HCT116 (cell line): ENCODE results near the gene CD164L2. TPM values are rescaled to one million over a fixed set of nuclear protein-coding genes. Genes with fewer than 3 reads are reported as not detected.

Experiments
- ATAC-seq: fragments of 200-7000 bp; cut with Tn5 transposase; 2 replicates; pipeline ENCODE4 v1.9.1; 2020; ENCODE audit warnings: mild to moderate bottlenecking, moderate library complexity
- BruUV-seq: library from RNA; stranded (reverse); fragments of 400-500 nt; replicated peaks from 2 replicates; lab custom pipeline; 2021; lab: Mats Ljungman, UMichigan
- CTCF ChIA-PET: fragments of 300-600 bp; sonication (Branson Sonifier 250); formaldehyde crosslinking; loops from one replicate; lab custom pipeline; 2021; ENCODE audit warnings: antibody characterized with exemption; lab: Charles Lee
- POLR2A ChIA-PET: fragments of 300-600, 350-600 bp; sonication (Branson Sonifier 250); formaldehyde crosslinking; loops from one replicate; lab custom pipeline; 2021; ENCODE audit warnings: antibody characterized with exemption; lab: Charles Lee
- RAD21 ChIA-PET, 2 experiments: fragments of 300-600 bp; sonication (Branson Sonifier 250); formaldehyde crosslinking; loops; one replicate each; lab custom pipeline; 2023; ENCODE audit warnings: low total read pairs in 2 of 2; ENCODE audit not compliant: uncharacterized antibody in 2 of 2, unreplicated experiment in 2 of 2, low non-redundant PET in 1 of 2; lab: Charles Lee
- DNase-seq: peaks from one replicate; pipeline ENCODE4 v3.0.0-alpha.2; 2010; ENCODE audit warnings: low read depth, low spot score
- H2AFZ ChIP-seq: fragments of 200-600 bp; shearing (Covaris generic), sonication (generic); 2 replicates; pipeline ENCODE4 v1.6.1; 2017; ENCODE audit warnings: low read depth, mixed run types, mixed read lengths, antibody characterized with exemption, low read length; ENCODE audit not compliant: poor library complexity, severe bottlenecking
- H3K27ac ChIP-seq: 2 replicates; pipeline ENCODE4 v1.5.1; 2012; ENCODE audit warnings: low read depth, low read length
- H3K27me3 ChIP-seq: fragments of 200-600 bp; sonication (generic); 2 replicates; pipeline ENCODE4 v1.6.1; 2016; ENCODE audit warnings: mixed run types, low read length, mixed read lengths; ENCODE audit not compliant: insufficient read depth
- H3K36me3 ChIP-seq, 2 experiments: fragments of 200-500 bp in 1 of 2; fragments of 200-600 bp in 1 of 2; sonication (Bioruptor generic) in 1 of 2; sonication (generic) in 1 of 2; 2 replicates each; pipeline versions ENCODE4 v1.5.1 to v1.6.1; 2014 to 2016; ENCODE audit warnings: low read length in 2 of 2, inconsistent platforms in 1 of 2, mixed read lengths in 1 of 2, mixed run types in 1 of 2; ENCODE audit not compliant: insufficient read depth in 2 of 2, control insufficient read depth in 1 of 2
- H3K4me1 ChIP-seq, 2 experiments: fragments of 200-600 bp in 1 of 2; sonication (generic) in 1 of 2; 2 replicates each; pipeline versions ENCODE4 v1.5.1 to v1.6.1; 2012 to 2017; ENCODE audit warnings: low read length in 2 of 2, inconsistent platforms in 1 of 2, mild to moderate bottlenecking in 1 of 2, mixed read lengths in 1 of 2, mixed run types in 1 of 2, moderate library complexity in 1 of 2; ENCODE audit not compliant: insufficient read depth in 2 of 2, control insufficient read depth in 1 of 2
- H3K4me2 ChIP-seq: fragments of 200-600 bp; sonication (generic); 2 replicates; pipeline ENCODE4 v1.6.1; 2017; ENCODE audit warnings: mixed run types, low read length, mixed read lengths
- H3K4me3 ChIP-seq, 2 experiments: fragments of 200-600 bp in 1 of 2; sonication (generic) in 1 of 2; replicated peaks in 1 of 2; 2 replicates each; pipeline ENCODE4 v1.5.1; 2011 to 2016; ENCODE audit warnings: low read length in 2 of 2, control low read depth in 1 of 2, low read depth in 1 of 2, mild to moderate bottlenecking in 1 of 2, mixed read lengths in 1 of 2, mixed run types in 1 of 2
- H3K79me2 ChIP-seq: fragments of 200-600 bp; sonication (generic); 2 replicates; pipeline ENCODE4 v1.6.1; 2017; ENCODE audit warnings: mild to moderate bottlenecking, mixed run types, low read length, moderate library complexity, mixed read lengths; ENCODE audit not compliant: insufficient read depth
- H3K9ac ChIP-seq: fragments of 200-600 bp; sonication (generic); 2 replicates; pipeline ENCODE4 v1.6.1; 2016; ENCODE audit warnings: low read length, mixed read lengths
- H3K9me2 ChIP-seq: fragments of 200-600 bp; sonication (generic), shearing (Covaris generic); 2 replicates; pipeline ENCODE4 v1.6.1; 2017; ENCODE audit warnings: mixed run types, mild to moderate bottlenecking, moderate library complexity; ENCODE audit not compliant: insufficient read depth
- H3K9me3 ChIP-seq, 2 experiments: fragments of 200-500 bp in 1 of 2; fragments of 200-600 bp in 1 of 2; sonication (Bioruptor generic) in 1 of 2; sonication (generic) in 1 of 2; 2 replicates each; pipeline ENCODE4 v1.6.1; 2014 to 2017; ENCODE audit warnings: low read length in 2 of 2, mixed read lengths in 2 of 2, inconsistent platforms in 1 of 2, low read depth in 1 of 2, mild to moderate bottlenecking in 1 of 2, mixed run types in 1 of 2, moderate library complexity in 1 of 2; ENCODE audit not compliant: control insufficient read depth in 1 of 2, insufficient read depth in 1 of 2
- H4K20me1 ChIP-seq: fragments of 200-600 bp; sonication (generic), shearing (Covaris generic); 2 replicates; pipeline ENCODE4 v1.6.1; 2017; ENCODE audit warnings: mixed run types, mild to moderate bottlenecking, moderate library complexity; ENCODE audit not compliant: insufficient read depth
- ATF3 ChIP-seq: IDR thresholded peaks from 2 replicates; pipeline ENCODE4 v1.6.1; 2012
- CTCF ChIP-seq, 3 experiments: fragments of 200-600 bp in 1 of 3; sonication (generic) in 1 of 3; IDR thresholded peaks in 2 of 3; conservative IDR thresholded peaks in 1 of 3; 2 replicates each; pipeline ENCODE4 v1.5.1; 2012 to 2017; ENCODE audit warnings: low read depth in 2 of 3, low read length in 2 of 3, antibody characterized with exemption in 1 of 3, borderline replicate concordance in 1 of 3, control low read depth in 1 of 3, mild to moderate bottlenecking in 1 of 3, mixed read lengths in 1 of 3, mixed run types in 1 of 3, moderate library complexity in 1 of 3; ENCODE audit not compliant: insufficient read depth in 1 of 3
- ELF1 ChIP-seq: IDR thresholded peaks from 2 replicates; pipeline ENCODE4 v1.6.1; 2012; ENCODE audit warnings: low read depth, borderline replicate concordance
- EZH2 ChIP-seq: fragments of 200-600 bp; sonication (generic); IDR thresholded peaks from 2 replicates; pipeline ENCODE4 v1.6.1; 2017; ENCODE audit warnings: antibody characterized with exemption, mixed run types
- FOSL1 ChIP-seq: IDR thresholded peaks from 2 replicates; pipeline ENCODE4 v1.6.1; 2012; ENCODE audit warnings: low read depth
- POLR2AphosphoS5 ChIP-seq: IDR thresholded peaks from 2 replicates; pipeline ENCODE4 v1.6.1; 2011; ENCODE audit warnings: mild to moderate bottlenecking, low read depth, low read length, moderate library complexity
- SIN3A ChIP-seq: IDR thresholded peaks from 2 replicates; pipeline ENCODE4 v1.6.1; 2012; ENCODE audit warnings: low read depth
- SRF ChIP-seq: IDR thresholded peaks from 2 replicates; pipeline ENCODE4 v1.6.1; 2012; ENCODE audit warnings: low read depth
- ZFX ChIP-seq: fragments of 450-650 bp; IDR thresholded peaks from 2 replicates; pipeline ENCODE4 v1.6.1; 2017
- ZNF274 ChIP-seq: fragments of 200-500 bp; sonication (Bioruptor generic); IDR thresholded peaks from 2 replicates; pipeline ENCODE4 v1.6.1; 2014; ENCODE audit warnings: mild to moderate bottlenecking, low read depth, low read length, inconsistent platforms
- intact Hi-C: fragments of 100-400 bp; cut with micrococcal nuclease; formaldehyde crosslinking; loops from 2 replicates; pipeline ENCODE4 v1.10.0; 2022
- total RNA-seq: library from RNA; stranded (reverse); gene quantifications from one replicate; pipeline ENCODE4 v1.2.1, GENCODE V29; 2021; ENCODE audit not compliant: unreplicated experiment

CD164L2 gene
- total RNA-seq, 1 experiment from 2014 or later, result 11.6 TPM

DNA sequence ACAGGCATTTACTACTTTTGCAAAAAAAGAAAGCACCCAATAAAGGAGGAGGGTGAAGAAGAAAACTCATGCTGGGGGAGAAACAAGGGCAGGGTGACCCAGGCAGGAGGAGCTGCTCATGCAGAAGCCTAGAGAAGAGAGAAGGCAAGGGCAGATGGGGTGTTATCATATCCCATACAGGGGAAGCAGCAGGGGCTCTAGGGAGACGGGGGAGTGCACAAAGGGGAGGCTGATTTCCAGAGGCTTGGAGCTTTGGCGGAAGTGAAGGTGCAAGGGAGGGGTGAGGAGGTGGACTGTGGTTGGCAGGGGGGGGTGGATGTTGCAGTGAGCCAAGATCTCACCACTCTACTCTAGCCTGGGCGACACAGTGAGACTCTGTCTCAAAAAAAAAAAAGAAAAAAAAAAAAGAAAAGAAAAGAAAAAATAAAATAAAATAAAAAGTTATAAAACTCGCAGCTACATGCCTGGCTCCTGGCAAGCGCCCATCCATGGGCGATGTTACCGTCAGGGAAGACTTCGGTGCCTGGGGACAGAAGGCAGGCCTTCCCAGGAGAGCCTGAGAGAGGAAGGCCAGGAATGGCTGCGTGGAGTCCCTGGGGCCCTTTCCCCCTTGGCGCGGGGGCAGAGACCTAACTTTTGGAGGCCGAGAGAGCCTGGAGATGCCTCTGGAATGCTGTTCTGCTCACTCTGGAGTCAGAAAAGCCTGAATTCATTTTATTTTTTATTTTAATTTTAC is 5.2 kb downstream of the CD164L2 start:
- Histone ChIP-seq H3K9me2 (no peaks in the 10 kb centered on the region), H3K4me3 (no peak overlapping the region), H3K79me2 (no peaks in the 10 kb centered on the region), H3K9me3 (no peaks in the 10 kb centered on the region), H3K9ac (no peak overlapping the region), H2AFZ (no peak overlapping the region), H4K20me1 (no peaks in the 10 kb centered on the region), H3K27me3 (no peaks in the 10 kb centered on the region), H3K27ac (no peak overlapping the region), H3K4me1 (peaks cover 11 to 43% of the 10 kb centered on the region in 2 experiments), H3K36me3 (no peaks in the 10 kb centered on the region), H3K4me2 (no peak overlapping the region)
- CTCF ChIA-PET, result interaction anchor here (1.5 kb wide), 1 partner anchor 9 kb away, joined by 4 read pairs; no protein-coding TSS in a partner anchor
- TF ChIP-seq ZFX, result no peak
- no peak for TF ChIP-seq CTCF (IDR thresholded peaks at IDR 0.05 in 2 of 3, conservative IDR thresholded peaks at IDR 0.05 in 1 of 3; ENCODE audit: borderline replicate concordance in 1 of 3, insufficient read depth in 1 of 3, low read depth in 2 of 3, low read length in 2 of 3)
- no peak for TF ChIP-seq SIN3A
- TF ChIP-seq ELF1, result no peak
- TF ChIP-seq ATF3, result no peak
- TF ChIP-seq POLR2AphosphoS5, result no peak
- TF ChIP-seq ZNF274, result no peak
- no peak for TF ChIP-seq SRF
- TF ChIP-seq FOSL1, result no peak
- TF ChIP-seq EZH2, result no peak
- RAD21 ChIA-PET, result no interaction called here
- POLR2A ChIA-PET, result interaction anchor here (0.5 to 1.3 kb wide), 3 partner anchors 12 to 15 kb away, joined by 4 to 7 read pairs (median 4); partner anchors contain the start of gene MAP3K6
- intact Hi-C loops, result no loop called here
- no TSS peak for BruUV-seq
- ATAC-seq (no peak), DNase-seq (no peak)
